Stimulated activated CD8-positive, alpha-beta memory T cell treated with anti-CD3 and anti-CD28 coated beads, Interleukin-15, amount 100 ng/mL, for 1 hour (primary cell): ENCODE data around the gene SGCD.

Experiments used
- DNase-seq: peaks from one replicate; pipeline ENCODE4 v3.0.0-alpha.2; 2020; ENCODE audit warnings: low read depth

SGCD gene

GRCh38 chr5:156783092-156783491 lies 456.1 kb downstream of the SGCD start:
- no peak for DNase-seq

- no peak for DNase-seq
Observed at GRCh38 chr5:156794687-156795086, 467.7 kb downstream of the SGCD start.

DNA sequence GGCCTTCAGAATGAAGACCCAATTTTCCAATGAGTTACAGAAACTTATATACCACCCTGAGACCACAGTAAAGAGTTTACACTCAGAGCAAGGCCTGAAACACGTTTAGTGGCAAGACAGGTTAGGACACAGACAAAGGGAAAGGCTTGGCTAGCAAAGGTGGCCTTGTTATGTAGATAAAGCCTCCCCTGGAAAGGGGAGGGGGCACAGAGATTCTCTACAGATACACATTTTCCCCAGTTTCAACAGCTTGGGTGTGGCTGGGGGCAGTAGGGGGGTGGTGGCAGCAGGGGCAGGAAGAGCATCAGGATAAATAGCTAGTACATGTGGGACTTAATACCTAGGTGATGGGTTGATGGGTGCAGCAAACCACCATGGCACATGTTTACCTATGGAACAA lies 471.2 kb downstream of the SGCD start:
- DNase-seq = no peak

GRCh38 chr5:156799171-156799570 lies 472.2 kb downstream of the SGCD start:
- no peak for DNase-seq

DNA sequence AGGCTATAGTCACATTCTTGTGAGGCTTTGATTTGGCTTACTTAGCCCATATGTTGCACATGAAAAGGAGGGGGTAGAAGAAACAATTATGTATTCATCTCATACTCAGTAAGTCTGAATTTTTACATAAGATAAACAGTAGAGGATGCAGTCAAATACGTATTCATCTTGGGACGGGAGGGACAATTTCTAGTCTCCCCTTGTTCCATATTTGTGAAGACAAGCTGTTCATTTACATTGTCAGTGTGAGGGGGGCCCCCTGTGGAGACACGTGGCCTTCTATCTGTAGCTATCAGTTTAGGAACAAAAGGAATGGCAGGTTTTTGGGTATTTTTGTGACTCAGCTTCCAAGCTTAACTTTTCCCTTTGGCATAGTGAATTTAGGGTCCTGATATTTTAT lies 474.0 kb downstream of the SGCD start:
- no peak for DNase-seq

DNA sequence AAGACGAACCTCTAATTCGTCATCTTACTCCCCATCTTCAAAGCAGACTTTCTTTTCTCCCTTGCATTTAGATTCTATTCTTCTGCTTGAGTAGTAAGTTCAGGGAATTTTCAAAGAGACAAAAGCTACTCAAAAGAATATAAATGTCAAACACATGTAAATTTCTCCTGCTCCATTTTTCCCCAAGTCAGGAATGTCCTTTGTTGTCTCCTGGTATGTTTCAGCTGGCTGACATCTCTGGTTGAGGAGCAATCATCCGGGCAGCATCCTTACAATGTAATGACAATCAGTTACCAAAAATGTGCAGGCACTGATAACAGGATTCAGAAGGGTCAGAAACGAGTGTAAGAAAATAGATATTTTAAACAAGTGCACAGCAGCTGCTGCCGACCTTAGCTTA lies 475.5 kb downstream of the SGCD start:
- DNase-seq = no peak

DNA sequence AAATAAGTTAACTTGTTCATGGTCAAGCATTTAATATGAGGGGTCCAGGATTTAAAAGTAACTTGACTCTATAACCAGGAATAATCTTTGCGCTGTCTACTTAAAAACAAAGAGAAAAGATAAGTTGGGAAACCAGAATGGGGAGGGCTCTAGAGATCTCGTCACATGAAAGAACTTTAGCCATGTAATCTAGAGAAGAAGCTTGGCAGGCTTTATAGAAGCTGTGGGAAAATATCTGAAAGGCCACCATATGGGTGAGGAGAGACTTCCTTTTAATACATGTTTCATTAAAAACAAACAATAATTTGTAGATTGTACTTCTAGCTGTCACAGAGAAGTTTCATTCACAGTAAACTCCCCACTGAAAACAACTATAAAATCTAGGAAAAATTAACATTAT lies 476.4 kb downstream of the SGCD start:
- DNase-seq = no peak

DNA sequence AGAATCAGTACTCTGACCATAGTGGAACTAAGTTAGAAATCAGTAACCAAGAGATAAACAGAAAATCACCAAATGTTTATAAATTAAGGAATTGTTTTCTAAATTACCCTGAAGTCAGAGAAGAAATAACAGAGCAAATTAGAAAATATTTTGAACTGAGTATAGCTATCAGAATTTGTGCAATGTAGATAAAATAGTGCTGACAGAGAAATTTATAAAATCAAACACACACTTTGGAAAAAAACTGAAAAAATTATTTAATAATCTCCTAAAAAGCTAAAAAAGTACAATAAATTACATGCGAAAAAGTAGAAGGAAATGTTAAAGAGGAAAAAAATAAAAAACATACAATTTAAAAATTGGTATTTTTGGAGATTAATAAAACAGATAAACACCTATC lies 486.0 kb downstream of the SGCD start:
- DNase-seq = no peak

- DNase-seq = no peak
Observed at GRCh38 chr5:156815988-156816599, 489.1 kb downstream of the SGCD start.
